HepG2 (cell line): Measurements from ENCODE around the gene INTS12.

Source experiments
- CAMTA2 ChIP-seq: sonication (generic); formaldehyde crosslinking; IDR thresholded peaks from 2 replicates; pipeline ENCODE4 v1.4.0; 2020; ENCODE audit warnings: mild to moderate bottlenecking, missing genetic modification reagents, borderline replicate concordance
- CTCF ChIP-seq: sonication (generic); formaldehyde crosslinking; IDR thresholded peaks from 2 replicates; pipeline ENCODE4 v1.5.0; 2020; ENCODE audit warnings: mild to moderate bottlenecking, missing genetic modification reagents, moderate library complexity
- REST ChIP-seq, 2 experiments: IDR thresholded peaks; 2 replicates each; pipeline ENCODE4 v1.6.1; 2011 to 2012; ENCODE audit warnings: low read length in 2 of 2, borderline replicate concordance in 1 of 2, low read depth in 1 of 2, mild to moderate bottlenecking in 1 of 2, moderate library complexity in 1 of 2

DNA sequence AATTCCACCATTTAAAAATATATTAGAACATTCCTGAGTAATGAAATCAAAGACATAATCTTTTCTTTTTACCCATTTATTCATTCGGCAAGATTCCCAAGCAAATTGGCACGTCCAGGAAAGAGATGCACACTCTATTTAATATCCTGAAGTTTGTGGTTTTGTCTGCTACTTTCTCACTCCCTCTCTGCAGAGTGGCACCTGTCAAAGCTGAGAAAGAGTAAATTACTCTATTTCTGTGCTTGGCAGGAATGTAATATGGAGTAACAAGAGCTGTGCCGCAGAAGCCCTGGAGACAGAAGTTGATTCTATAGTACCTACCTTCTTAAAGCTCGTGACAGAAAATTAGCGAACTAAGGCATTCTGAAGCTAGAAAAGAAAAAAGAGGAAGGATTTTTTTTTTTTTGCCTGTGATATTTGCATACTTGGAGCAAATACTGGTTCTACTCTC is 5.6 kb upstream of the INTS12 start:
- no peak for TF ChIP-seq CTCF (CRISPR knock-in tag)
- no peak for TF ChIP-seq CAMTA2
- TF ChIP-seq REST (IDR thresholded peaks at IDR 0.05; ENCODE audit: borderline replicate concordance in 1 of 2, low read depth in 1 of 2, low read length in 2 of 2) = no peak
